Limb (tissue), 2 donors: ENCODE results near the gene DENND5B.

ENCODE experiments used
- DNase-seq, 2 donors: peaks; one replicate each; pipeline ENCODE4 v3.0.0-alpha.2; 2016; ENCODE audit errors: extremely low spot score in 2 of 2

Gene DENND5B

DNA sequence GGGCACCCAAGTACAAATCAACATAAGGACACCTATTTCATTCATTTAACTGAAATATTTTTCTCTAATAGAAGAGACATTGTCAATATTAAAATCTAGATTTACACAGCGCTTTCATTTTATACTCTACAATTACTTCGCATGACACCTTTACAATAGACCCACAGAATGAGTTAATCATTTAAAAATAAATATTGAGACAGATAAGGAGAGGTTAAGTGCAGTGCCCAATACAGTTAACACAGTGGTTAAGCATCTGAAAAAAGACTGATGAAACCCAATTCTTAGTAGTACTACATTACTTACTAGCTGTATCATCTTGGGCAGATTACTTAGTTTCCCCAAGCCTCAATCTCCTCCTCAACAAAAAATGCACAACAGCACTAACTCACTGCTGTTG, 116.2 kb downstream of the DENND5B start:
- no peak for DNase-seq

DNA sequence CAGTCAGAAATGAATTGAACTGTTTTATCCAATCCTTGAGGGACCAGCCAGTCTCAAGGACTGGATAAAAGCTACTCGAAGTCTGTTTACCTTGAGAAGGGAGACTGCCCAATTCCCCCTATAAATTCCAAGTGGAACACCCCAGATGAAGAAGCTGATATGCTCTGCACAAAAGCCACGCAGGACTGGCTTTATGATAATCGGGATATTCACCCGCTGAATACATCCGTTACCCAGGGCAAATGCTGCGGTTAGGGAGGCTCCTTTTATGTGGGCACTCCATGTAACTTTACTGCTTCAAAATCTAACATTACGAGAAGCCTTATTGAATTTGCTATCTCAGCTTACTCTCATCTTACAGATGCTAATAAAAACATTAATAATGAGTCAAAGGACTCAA, 119.1 kb downstream of the DENND5B start:
- DNase-seq: no peak

DNA sequence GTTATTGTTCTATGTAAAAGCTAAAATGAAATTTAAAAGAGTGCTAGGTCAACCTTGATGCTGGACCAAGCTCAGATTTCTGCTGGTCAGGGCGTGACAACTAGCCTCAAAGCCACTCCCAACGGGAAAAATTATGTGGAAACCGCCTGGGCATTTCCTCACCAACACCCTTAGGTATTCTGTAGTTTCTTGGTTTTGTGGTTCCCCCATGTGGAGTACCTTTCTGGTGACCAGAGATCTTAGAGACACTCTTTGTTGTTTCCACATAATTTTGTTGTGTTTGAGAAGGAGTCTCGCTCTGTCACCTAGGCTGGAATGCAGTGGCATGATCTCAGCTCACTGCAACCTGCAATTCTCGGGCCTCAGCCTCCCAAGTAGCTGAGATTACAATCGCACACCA, 119.9 kb downstream of the DENND5B start:
- DNase-seq: no peak

DNA sequence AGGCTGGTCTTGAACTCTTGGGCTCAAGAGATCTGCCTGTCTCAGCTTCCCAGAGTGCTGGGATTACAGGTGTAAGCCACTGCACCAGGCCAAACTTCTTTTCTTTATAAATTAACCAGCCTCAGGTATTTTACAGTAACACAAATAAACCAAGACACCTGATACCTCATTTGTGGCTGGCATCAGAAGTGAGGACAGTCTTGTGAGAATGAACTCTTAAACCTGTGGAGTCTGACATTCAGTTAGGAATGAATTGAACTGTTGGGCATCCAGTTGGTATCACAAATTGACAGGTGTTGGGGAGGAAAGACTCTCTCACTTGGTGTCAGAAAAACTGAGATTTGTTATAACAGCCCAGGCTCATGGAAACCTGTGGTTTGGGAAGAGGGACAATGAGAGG, 120.5 kb downstream of the DENND5B start:
- no peak for DNase-seq

DNA sequence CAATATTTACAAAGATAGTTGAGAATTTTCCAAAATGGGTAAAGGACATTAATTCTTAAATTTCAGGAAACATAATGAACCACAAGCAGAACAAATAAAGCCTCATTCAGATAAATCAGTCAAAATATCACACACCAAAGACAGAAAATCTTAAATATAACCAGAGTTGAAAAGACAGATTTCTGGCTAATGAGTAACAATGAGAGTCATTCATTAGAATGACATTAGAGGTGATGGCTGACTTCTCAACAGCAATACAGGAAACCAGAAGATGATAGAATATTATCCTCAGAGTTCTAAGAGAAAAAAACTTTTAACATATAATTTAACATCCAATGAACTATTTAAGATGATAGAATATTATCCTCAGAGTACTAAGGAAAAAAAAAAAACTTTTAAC, 124.2 kb downstream of the DENND5B start:
- no peak for DNase-seq

DNA sequence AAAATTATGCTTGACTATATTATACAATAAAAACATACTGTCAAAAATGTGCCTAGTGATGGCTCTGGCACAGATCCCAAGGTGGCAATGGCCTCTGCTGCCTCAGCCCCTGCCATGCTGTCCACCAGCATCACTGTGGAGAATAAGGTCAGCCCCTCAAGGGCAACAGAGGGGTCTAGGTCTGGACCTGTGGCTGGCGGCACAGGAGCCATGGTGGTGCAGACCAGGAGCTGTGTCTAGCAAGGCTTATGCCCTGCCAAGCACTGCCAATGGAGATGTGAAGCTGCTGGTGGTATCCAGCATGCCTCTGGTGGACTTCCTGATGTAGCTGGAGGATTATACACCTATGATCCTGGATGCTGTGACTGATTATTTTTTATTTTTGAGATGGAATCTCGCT, 125.9 kb downstream of the DENND5B start:
- DNase-seq: no peak

DNA sequence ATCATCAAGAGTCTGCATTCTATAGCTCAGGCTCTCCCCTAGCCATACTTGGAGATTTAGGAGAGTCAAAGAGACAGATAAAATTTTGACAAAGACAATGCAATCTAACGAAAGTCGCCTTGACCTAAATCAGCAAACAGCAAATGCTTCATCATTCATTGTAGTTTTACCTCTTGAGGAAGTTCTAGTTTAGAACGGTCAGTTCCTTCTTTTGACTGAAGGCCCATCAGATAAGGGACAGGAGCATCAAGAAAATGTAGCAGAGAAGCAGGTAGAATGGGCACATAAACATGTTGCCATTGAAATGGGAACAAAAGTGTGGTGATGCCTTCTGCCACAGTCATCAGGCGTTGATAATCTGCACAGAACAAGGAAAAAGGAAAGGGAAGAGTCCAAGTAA, 130.9 kb downstream of the DENND5B start:
- DNase-seq: no peak

DNA sequence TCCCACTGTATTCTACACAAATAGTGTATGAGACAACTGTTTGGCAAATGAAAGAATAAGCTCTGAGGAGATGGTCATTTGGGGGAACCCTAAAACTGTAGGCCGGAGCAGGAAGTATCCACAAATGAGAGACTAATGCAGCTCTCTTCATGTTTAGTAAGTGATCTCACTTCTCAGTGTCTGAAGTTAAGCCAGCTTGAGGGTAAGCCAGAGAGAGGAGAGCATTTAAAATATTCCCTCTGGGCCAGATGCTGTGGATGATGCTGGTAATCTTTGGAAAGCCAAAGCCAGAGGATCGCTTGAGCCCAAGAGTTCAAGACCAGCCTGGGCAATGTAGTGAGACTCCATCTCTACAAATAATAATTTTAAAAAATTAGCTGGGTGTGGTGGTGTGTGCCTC, 134.4 kb downstream of the DENND5B start:
- no peak for DNase-seq

DNA sequence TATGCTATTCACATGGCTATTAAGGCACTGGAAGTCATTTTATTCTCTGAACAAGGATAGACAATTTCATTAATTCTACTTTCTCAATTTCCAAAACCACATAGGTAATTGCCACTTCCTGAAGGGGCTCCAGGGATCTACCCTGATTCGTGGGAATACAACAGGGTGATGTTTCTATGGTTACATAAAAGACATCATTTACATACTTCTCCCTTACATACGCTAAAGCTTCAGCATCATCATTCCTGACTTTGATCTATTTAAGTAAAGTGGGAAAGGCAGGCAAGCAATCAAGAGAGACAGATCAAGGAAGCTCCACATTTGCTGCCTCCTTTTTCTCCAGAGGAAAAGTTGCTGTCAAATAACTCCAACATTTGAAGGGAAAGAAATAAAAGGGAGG, 146.2 kb downstream of the DENND5B start:
- DNase-seq: no peak

DNA sequence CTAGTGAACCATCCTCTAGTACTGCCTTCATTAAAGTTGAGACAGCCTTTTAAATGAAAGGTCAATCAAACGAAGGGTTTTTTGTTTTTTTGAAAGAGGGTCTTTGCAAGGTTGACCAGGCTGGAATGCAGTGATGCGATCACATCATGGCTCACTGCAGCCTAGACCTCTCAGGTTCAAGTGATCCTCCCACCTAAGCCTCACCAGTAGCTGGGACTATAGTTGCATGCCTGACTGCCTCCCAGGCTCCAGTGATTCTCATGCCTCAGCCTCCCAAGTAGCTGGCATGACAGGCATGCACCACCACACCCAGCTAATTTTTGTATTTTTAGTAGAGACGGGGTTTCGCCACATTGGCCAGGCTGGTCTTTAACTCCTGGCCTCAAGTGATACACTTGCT, 150.3 kb downstream of the DENND5B start:
- DNase-seq: no peak

DNA sequence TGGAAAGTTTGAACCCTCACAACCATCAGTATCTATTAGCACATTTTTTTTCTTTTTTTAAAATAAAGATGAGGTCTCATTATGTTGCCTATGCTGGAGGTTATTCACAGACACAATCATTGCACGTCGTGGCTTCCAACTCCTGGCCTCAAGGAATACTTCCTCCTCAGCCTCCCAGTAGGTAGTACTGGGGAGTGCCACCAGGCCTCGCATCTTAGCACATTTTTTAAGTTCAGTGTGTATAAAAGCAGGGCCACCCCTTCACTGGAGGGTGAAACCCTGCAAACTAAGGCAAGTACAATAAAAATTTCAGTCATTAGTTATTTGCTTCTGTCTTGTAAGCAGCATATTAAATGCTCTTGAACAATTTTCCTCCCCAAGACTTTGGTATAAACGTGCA, 150.8 kb downstream of the DENND5B start:
- DNase-seq: no peak

DNA sequence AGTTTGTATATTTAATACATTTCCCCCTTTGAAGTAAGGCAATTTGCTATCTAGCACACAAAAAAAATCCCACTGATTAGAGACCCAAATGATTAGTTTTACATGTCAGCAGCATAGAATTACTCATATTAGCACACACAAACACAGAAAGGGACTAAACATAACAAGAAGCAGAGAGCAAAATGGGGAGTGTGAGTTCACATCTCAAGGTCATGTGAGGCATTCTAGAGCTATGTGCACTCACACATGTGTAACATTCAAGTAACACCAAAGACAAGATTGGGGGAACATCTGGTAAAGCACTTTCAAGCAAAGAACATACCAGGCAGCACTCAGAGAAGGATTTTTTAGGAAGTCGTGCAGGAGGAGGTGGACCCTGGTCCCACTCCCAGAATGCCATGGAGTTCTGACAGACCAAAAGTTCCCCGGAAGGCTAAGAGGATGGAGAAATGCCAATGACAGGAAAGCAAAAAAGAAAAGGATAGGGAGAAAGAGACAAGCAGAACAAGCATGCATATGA, 159.2 kb downstream of the DENND5B start:
- DNase-seq: no peak

DNA sequence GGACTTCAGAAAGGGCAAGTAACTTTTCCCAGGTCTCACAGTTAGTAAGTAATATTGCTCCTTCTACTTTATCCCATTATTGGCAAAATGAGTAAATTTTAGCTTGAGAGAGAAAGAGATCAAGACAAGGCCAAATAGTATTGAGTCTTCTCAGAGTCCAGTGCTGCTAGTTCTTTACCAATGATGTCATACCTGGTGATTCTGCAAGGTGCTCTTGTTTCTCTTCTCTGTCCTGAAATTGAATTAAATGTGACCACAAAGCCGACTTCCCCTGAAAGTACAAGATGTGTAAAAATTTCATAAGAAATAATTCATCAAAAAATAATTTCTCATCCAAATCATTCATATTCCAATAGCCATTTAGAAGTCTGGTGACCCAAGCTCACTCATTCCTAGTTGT, 167.5 kb downstream of the DENND5B start:
- DNase-seq: no peak

DNA sequence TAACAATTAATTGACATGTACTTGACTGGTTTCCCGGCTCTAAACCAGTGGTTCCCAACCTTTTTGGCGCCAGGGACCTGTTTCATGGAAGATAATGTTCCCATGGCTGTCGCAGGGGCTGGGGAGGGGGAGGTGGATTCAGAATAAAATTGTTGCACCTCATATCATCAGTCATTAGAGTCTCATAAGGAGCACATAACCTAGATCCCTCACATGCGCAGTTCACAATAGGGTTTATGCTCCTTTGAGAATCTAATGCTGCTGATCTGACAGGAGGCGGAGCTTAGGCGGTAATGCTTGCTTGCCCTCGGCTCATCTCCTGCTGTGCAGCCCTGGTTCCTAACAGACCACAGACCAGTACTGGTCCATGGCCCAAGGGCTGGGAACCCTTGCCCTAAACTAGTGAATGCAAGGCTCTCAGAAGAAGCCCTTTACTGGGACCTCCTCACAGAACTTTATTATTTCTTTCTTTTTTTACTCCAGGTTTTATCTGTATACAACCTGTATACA, 178.6 kb downstream of the DENND5B start:
- no peak for DNase-seq

DNA sequence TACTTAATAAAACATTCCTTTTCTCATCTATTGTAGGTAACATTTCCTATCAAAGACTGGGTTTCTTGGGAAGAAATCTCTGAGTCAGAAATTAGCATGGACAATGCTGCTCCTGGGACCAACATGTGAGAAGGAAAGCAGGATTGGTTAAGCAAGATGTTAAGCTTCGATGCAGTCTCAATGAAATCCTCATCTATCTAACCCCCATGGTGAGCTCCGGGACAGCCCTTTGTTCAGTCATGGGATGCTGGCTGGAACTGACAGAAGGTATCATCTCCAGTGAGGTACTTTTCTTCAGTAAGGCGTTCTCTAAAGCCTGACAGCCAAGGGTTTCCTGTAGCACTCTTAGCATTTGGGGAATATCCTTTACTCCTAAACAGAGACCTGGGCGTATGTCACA, 182.2 kb downstream of the DENND5B start:
- no peak for DNase-seq

DNA sequence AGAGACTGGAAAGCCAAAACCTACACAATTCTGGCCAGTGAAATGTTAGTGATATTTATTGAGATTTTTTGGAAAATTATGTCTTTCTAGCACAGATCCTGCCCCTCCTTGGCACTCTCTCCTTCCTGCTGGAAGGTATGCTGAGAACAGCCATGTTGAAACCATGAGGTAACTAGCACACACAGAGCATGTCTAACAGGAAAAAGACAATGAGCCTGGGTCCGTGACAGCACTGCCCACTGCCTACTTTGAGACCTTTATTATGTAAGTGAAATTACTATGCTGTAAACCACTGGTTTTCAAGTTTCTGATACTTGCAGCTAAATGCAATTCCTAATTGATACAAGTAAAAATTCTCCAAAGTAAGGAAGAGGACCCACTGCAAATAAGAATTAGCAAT, 183.4 kb downstream of the DENND5B start:
- no peak for DNase-seq

DNA sequence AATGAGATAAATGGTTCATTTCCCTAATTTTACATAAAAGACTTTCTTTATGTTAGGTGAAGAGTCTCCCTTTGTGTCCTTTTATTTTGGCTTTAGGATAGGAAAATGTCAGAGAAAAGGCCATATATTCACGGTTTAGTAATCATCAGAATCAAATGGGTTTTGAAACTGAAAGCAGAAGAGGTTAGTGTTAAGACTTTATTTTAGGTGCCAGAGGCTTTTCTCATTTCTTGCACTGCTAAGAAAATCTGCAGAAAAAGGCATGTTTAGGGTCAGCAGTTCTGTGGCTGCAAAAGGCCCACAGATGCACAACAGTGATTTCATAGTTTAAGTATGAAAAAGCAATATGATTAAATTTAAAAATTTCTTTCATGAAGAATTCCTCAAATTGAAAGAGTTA, 184.6 kb downstream of the DENND5B start:
- DNase-seq: no peak

DNA sequence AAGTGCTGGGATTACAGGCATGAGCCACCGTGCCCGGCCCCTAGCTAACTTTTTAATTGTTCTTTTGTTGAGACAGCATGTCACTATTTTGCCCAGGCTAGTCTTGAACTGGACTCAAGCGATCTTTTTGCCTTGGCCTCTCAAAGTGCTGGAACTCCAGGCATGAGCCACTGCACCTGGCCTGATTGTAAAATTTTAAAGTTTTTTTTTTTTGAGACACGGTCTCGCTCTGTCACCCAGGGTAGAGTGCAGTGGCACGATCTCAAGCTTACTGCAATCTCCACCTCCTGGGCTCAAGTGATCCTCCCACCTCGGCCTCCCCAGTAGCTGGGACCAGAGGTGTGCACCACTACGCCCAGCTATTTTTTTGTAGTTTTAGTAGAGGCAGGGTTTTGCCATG, 185.9 kb downstream of the DENND5B start:
- no peak for DNase-seq

DNA sequence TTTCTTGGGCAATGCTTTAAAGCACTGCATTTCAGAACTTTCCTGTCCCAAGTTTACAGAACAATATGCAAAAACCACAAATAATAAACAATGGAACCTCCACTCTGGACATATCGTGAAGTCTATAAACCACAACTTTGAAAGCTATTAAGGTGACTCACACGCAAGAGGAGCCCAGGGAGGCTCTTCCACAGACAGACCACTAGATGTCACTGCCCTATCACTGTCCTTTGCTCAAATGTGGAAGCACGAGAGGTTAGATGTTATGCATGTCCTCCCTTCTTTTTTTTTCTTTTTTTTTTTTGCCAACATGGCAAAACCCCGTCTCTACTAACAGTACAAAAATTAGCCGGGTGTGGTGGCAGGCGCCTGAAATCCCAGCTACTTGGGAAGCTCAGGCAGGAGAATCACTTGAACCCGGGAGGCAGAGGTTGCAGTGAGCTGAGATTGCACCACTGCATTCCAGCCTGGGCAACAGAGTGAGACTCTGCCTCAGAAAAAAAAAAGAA, 187.8 kb downstream of the DENND5B start:
- peak; percentile 66 to 78 for DNase-seq

DNA sequence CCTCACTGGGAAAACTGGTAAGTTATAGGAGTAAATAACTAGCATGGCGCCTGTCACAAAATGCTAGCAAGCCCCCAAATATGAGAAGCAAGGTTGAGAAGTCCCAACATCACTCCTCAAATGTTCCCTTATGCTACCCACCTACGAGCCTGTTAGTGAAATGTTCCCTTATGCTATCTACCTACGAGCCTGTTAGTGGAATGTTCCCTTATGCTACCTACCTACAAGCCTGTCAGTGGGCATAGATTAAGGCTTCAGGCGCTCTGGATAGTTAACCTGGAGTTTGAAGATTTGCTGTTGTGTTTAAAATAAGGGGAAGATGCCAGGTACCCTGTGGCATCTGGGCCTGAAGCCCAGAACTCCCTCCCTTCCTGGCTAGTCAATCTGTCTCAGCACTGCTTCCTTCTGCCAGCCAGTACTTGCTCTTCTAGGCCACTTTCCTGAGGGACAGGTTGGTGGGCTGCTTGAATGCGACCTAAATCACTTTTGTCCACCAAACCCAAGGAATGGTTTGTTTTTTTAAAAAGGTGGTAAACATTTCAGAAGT, 197.9 kb downstream of the DENND5B start:
- DNase-seq: no peak

DNA sequence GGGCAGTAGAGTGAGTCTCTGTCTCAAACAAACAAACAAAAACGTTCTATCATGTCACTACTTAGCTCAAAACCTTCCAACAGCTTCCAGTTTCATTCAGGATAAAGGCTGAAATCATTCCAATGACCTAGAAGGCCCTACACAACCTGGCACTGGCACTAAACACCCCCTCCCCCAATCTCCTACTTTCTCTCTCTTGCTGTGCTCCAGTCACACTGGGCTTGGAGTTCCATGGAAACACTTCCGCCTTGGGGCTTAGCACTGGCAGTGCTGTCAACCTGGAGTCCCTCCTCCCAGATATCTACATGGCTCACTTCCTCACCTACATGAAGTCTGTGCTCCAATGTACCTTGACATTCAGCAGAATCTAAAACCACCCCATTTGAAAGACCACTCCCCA, 199.9 kb downstream of the DENND5B start:
- DNase-seq: no peak

DNA sequence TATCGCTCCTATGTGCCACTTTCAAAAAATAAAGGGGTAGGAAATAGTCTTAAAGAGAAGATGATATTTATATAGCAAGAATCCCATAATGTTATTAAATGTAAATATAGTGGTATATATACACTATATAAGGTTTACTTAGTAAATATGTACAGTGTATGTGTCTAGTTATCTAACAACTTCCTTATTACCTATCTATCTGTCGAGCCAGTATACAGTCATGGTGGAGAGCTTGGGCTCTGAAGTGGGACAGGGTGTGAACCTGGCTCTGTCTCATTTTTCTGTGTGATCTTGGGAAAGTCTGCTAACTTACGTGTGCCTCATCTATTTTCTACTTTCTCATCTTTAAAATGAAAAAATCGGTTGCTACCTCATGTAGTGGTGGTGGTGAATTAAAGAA, 202.2 kb downstream of the DENND5B start:
- no peak for DNase-seq

DNA sequence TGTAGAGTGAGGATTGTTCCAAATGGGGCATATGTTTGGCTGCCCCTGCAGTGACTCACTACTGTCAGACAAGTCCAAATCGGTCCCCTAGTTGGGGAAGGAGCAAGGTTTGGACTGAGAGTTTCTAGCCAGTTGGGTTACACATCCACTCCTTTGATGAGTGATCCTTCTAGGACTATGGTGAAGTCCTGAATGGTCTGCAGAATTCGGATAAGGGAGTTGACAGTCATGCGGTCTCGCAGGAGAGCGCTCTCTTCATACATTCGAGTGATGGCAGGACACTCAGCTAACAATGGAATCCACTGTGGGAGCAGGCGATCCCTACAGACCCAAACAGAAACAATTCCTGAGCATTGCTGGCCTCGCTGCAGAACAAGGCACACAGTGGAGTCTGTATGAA, 203.5 kb downstream of the DENND5B start:
- DNase-seq: no peak

DNA sequence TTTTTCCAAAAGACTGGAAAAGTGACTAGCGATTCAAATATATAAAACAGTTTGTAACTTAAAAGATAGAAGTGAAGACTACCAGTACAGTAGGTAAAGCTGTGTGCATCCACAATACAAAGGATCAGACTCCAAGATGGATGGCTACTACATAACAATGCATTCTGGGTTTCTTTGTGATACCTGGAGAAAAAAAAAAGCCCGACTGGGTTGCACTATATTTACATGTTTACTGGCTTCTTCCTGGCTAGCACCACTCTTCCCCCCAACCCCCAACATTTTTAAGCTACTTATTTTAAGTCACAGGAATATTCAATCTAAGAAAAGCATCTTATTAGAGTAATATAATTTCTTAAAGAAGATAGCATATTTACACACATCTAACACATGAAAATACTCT, 203.9 kb downstream of the DENND5B start:
- no peak for DNase-seq
